ENCODE measurements around the gene PRUNE2.

DNA sequence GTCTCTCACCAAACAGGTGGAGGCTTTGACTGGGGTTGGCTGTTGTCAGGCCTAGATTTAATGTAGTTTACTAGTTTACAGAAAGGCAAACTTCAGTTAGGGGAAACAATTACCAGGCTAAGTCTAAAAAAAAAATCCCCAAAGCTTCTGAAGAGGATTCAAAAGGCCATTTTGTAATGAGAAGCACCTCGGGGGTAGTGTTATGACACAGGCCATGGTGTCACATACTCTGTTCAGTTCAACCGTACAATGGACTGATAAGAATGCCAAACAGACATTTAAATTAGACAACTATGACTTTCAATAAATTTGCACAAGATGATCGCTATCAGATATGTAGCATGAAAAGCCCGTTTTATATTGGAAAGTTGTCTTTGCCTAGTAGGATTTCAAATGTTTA is 261.7 kb downstream of the PRUNE2 start:
- TF ChIP-seq, protein P1, sequence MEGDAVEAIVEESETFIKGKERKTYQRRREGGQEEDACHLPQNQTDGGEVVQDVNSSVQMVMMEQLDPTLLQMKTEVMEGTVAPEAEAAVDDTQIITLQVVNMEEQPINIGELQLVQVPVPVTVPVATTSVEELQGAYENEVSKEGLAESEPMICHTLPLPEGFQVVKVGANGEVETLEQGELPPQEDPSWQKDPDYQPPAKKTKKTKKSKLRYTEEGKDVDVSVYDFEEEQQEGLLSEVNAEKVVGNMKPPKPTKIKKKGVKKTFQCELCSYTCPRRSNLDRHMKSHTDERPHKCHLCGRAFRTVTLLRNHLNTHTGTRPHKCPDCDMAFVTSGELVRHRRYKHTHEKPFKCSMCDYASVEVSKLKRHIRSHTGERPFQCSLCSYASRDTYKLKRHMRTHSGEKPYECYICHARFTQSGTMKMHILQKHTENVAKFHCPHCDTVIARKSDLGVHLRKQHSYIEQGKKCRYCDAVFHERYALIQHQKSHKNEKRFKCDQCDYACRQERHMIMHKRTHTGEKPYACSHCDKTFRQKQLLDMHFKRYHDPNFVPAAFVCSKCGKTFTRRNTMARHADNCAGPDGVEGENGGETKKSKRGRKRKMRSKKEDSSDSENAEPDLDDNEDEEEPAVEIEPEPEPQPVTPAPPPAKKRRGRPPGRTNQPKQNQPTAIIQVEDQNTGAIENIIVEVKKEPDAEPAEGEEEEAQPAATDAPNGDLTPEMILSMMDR (IDR thresholded peaks at IDR 0.05 in 2 of 3, conservative IDR thresholded peaks at IDR 0.05 in 1 of 3; ENCODE audit: insufficient read depth in 2 of 3, low read depth in 1 of 3, low read length in 3 of 3), result no peak
- TF ChIP-seq, protein P2, sequence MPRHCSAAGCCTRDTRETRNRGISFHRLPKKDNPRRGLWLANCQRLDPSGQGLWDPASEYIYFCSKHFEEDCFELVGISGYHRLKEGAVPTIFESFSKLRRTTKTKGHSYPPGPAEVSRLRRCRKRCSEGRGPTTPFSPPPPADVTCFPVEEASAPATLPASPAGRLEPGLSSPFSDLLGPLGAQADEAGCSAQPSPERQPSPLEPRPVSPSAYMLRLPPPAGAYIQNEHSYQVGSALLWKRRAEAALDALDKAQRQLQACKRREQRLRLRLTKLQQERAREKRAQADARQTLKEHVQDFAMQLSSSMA (CRISPR knock-in tag; IDR thresholded peaks at IDR 0.05), result no peak
- no peak for TF ChIP-seq MCM5 (IDR thresholded peaks at IDR 0.05; ENCODE audit: low read depth)
- TF ChIP-seq POLR2A (conservative IDR thresholded peaks at IDR 0.05), result no peak
- TF ChIP-seq MAZ (CRISPR knock-in tag; conservative IDR thresholded peaks at IDR 0.05 in 1 of 2, IDR thresholded peaks at IDR 0.05 in 1 of 2), result no peak
- TF ChIP-seq SETDB1 (IDR thresholded peaks at IDR 0.05; ENCODE audit: low read length), result no peak
- no peak for TF ChIP-seq JUN (IDR thresholded peaks at IDR 0.05; ENCODE audit: borderline replicate concordance, low read depth, low read length)
- TF ChIP-seq JUN (CRISPR knock-in tag; IDR thresholded peaks at IDR 0.05; ENCODE audit: borderline replicate concordance), result no peak
- TF ChIP-seq BRCA1 (IDR thresholded peaks at IDR 0.05), result no peak
- TF ChIP-seq BRCA1 (CRISPR knock-in tag; IDR thresholded peaks at IDR 0.05), result no peak
- TF ChIP-seq NFIX (CRISPR knock-in tag; IDR thresholded peaks at IDR 0.05; ENCODE audit: low read depth), result no peak

Measured in K562 (cell line).